Fibroblast of villous mesenchyme (primary cell): ENCODE data around the gene EIF2S1. TPM values are rescaled to one million over a fixed set of nuclear protein-coding genes. Genes with fewer than 3 reads are reported as not detected.

ENCODE experiments used
- DNase-seq: peaks from one replicate; pipeline ENCODE4 v3.0.0-alpha.2; 2010; ENCODE audit warnings: low read depth
- H3K4me3 ChIP-seq: 2 replicates; pipeline ENCODE4 v1.5.1; 2011; ENCODE audit warnings: low read depth, mild to moderate bottlenecking, low read length
- CTCF ChIP-seq: IDR thresholded peaks from 2 replicates; pipeline ENCODE4 v1.5.1; 2012; ENCODE audit warnings: low read depth, mild to moderate bottlenecking, low read length; ENCODE audit not compliant: insufficient read depth
- small RNA-seq: library from RNA; depleted of rRNA; stranded (forward); fragments of <200 nt; gene quantifications from one replicate; pipeline ENCODE3, GENCODE V24; 2012
- total RNA-seq: library from RNA; depleted of rRNA; stranded (reverse); fragments of >200 nt; gene quantifications from 2 replicates; pipeline ENCODE4 v1.2.3, GENCODE V29; 2012

Gene EIF2S1
- total RNA-seq, 1 donor, result 221 TPM

- H3K4me3 ChIP-seq, result no peak overlapping the region
- DNase-seq, result no peak
- no peak for TF ChIP-seq CTCF
Observed at GRCh38 chr14:67435603-67436002, 75.5 kb downstream of the EIF2S1 start.

Small RNA genes lying within 50 kb of the gene (small RNA-seq; reads per million reads assigned to genes)
- gene RF00019, result not detected

Other genes with a start within 250 kb of the EIF2S1 start
- not detected in 2 replicates for gene GARIN2, start 170.9 kb upstream of the EIF2S1 start, total RNA-seq
- 18.4 and 38.4 TPM in 2 replicates for gene PALS1, start 118.9 kb upstream of the EIF2S1 start, total RNA-seq
- gene ATP6V1D, start 524 bp upstream of the EIF2S1 start, total RNA-seq, result 109 and 168 TPM in 2 replicates
- 2.2 and 4.5 TPM in 2 replicates for gene PLEK2, start 51.8 kb downstream of the EIF2S1 start, total RNA-seq
- gene TMEM229B, start 128.4 kb downstream of the EIF2S1 start, total RNA-seq, result 0.43 and 0.64 TPM in 2 replicates
- gene PLEKHH1, start 173.0 kb downstream of the EIF2S1 start, total RNA-seq, result 0.43 and 0.64 TPM in 2 replicates
- 15.5 and 17.7 TPM in 2 replicates for gene PIGH, start 239.9 kb downstream of the EIF2S1 start, total RNA-seq